Tibial artery (tissue), 4 donors: ENCODE data around the gene ACER3.

Experiments used
- DNase-seq, 2 donors: peaks; one replicate each; pipeline ENCODE4 v3.0.0-alpha.2; 2019
- H3K27ac ChIP-seq, 2 donors: fragments of 200-600 bp; sonication (generic) in 1 of 2; 1 replicate in 1 of 2; 2 replicates in 1 of 2; pipeline ENCODE4 v1.5.1; 2018 to 2019; ENCODE audit warnings: mild to moderate bottlenecking in 1 of 2
- H3K27me3 ChIP-seq, 2 donors: fragments of 200-600 bp; sonication (generic) in 1 of 2; one replicate each; pipeline versions ENCODE4 v1.5.1 to v1.6.0; 2016 to 2019
- H3K36me3 ChIP-seq, 3 donors: fragments of 200-600 bp; sonication (generic) in 2 of 3; one replicate each; pipeline ENCODE4 v1.5.1; 2016 to 2019; ENCODE audit warnings: mild to moderate bottlenecking in 2 of 3
- H3K4me1 ChIP-seq, 4 donors: fragments of 200-600 bp; sonication (generic) in 2 of 4; 1 replicate in 3 of 4; 2 replicates in 1 of 4; pipeline ENCODE4 v1.5.1; 2016 to 2019
- H3K4me3 ChIP-seq, 2 donors: fragments of 200-600 bp; sonication (generic) in 1 of 2; 1 replicate in 1 of 2; 2 replicates in 1 of 2; pipeline ENCODE4 v1.5.1; 2018 to 2019; ENCODE audit warnings: mild to moderate bottlenecking in 2 of 2
- H3K9me3 ChIP-seq, 3 donors: fragments of 200-600 bp; sonication (generic) in 1 of 3; one replicate each; pipeline ENCODE4 v1.5.1; 2016 to 2019
- CTCF ChIP-seq, 2 experiments: fragments of 200-600 bp in 1 of 2; fragments of 450-650 bp in 1 of 2; IDR thresholded peaks; one replicate each; pipeline ENCODE4 v1.5.1; 2017 to 2019; ENCODE audit warnings: antibody characterized with exemption in 2 of 2, mild to moderate bottlenecking in 1 of 2, moderate library complexity in 1 of 2
- intact Hi-C: fragments of 100-400 bp; cut with DNase I; formaldehyde crosslinking; loops from one replicate; pipeline ENCODE4 v1.15.0; 2023; ENCODE audit warnings: low total_unique reads

ACER3 gene

GRCh38 chr11:76841923-76842452 lies 18.7 kb upstream of the ACER3 start:
- intact Hi-C loops = no loop called here
- no peaks in the 10 kb centered on the region for H3K9me3 ChIP-seq
- DNase-seq = no peak
- no peak overlapping the region for H3K27ac ChIP-seq
- no peak for TF ChIP-seq CTCF (IDR thresholded peaks at IDR 0.05)
- H3K4me1 ChIP-seq = no peaks in the 10 kb centered on the region
- no peaks in the 10 kb centered on the region for H3K36me3 ChIP-seq
- peaks cover 0 to 9% of the 10 kb centered on the region in 2 donors for H3K27me3 ChIP-seq
- H3K4me3 ChIP-seq = no peak overlapping the region

- no peaks in the 10 kb centered on the region for H3K9me3 ChIP-seq
- intact Hi-C loops = no loop called here
- H3K36me3 ChIP-seq = no peaks in the 10 kb centered on the region
- no peaks in the 10 kb centered on the region for H3K27me3 ChIP-seq
- no peak for DNase-seq
- TF ChIP-seq CTCF (IDR thresholded peaks at IDR 0.05) = no peak
- no peak overlapping the region for H3K4me3 ChIP-seq
- no peaks in the 10 kb centered on the region for H3K4me1 ChIP-seq
- H3K27ac ChIP-seq = no peak overlapping the region
Observed at GRCh38 chr11:76843907-76844306, 16.8 kb upstream of the ACER3 start.

GRCh38 chr11:76844511-76844910 lies 16.2 kb upstream of the ACER3 start:
- Histone ChIP-seq H3K27ac (no peak overlapping the region), H3K27me3 (no peaks in the 10 kb centered on the region), H3K4me1 (no peaks in the 10 kb centered on the region), H3K4me3 (no peak overlapping the region), H3K36me3 (no peaks in the 10 kb centered on the region), H3K9me3 (no peaks in the 10 kb centered on the region)
- DNase-seq = no peak
- TF ChIP-seq CTCF (IDR thresholded peaks at IDR 0.05) = no peak
- intact Hi-C loops = no loop called here

GRCh38 chr11:76845069-76845468 lies 15.6 kb upstream of the ACER3 start:
- no peak for TF ChIP-seq CTCF (IDR thresholded peaks at IDR 0.05)
- Histone ChIP-seq H3K4me1 (peaks cover 0 to 4% (median under 1%) of the 10 kb centered on the region in 4 donors), H3K4me3 (no peak overlapping the region), H3K27me3 (no peaks in the 10 kb centered on the region), H3K9me3 (no peaks in the 10 kb centered on the region), H3K36me3 (no peaks in the 10 kb centered on the region), H3K27ac (no peak overlapping the region)
- DNase-seq = no peak
- intact Hi-C loops = no loop called here

GRCh38 chr11:76846441-76846840 lies 14.3 kb upstream of the ACER3 start:
- H3K4me1 ChIP-seq = peaks cover 0 to 16% (median 6%) of the 10 kb centered on the region in 4 donors
- DNase-seq = no peak
- H3K9me3 ChIP-seq = no peaks in the 10 kb centered on the region
- TF ChIP-seq CTCF (IDR thresholded peaks at IDR 0.05) = no peak
- H3K4me3 ChIP-seq = no peak overlapping the region
- no peaks in the 10 kb centered on the region for H3K36me3 ChIP-seq
- H3K27ac ChIP-seq = no peak overlapping the region
- intact Hi-C loops = no loop called here
- no peaks in the 10 kb centered on the region for H3K27me3 ChIP-seq

- H3K4me1 ChIP-seq = peaks cover 0 to 16% (median 6%) of the 10 kb centered on the region in 4 donors
- H3K27ac ChIP-seq = no peak overlapping the region
- DNase-seq = no peak
- H3K4me3 ChIP-seq = no peak overlapping the region
- H3K36me3 ChIP-seq = no peaks in the 10 kb centered on the region
- intact Hi-C loops = no loop called here
- H3K27me3 ChIP-seq = no peaks in the 10 kb centered on the region
- no peaks in the 10 kb centered on the region for H3K9me3 ChIP-seq
- no peak for TF ChIP-seq CTCF (IDR thresholded peaks at IDR 0.05)
Observed at GRCh38 chr11:76849376-76849775, 11.3 kb upstream of the ACER3 start.
